GM23248 (cell line): ENCODE data around the gene STAM2. TPM values are rescaled to one million over a fixed set of nuclear protein-coding genes. Genes with fewer than 3 reads are reported as not detected.
"Not testable (repeated sequence)": the region's sequence is repeated elsewhere in the genome, so short reads cannot be mapped to it uniquely, and the experiment has no call there.

ENCODE experiments used
- DNase-seq: peaks from one replicate; pipeline ENCODE4 v3.0.0-alpha.2; 2015
- H2AFZ ChIP-seq: fragments of 200-600 bp; sonication (generic); 2 replicates; pipeline ENCODE4 v1.6.1; 2016; ENCODE audit warnings: antibody characterized with exemption
- H3F3A ChIP-seq: fragments of 200-600 bp; sonication (generic); 2 replicates; pipeline ENCODE4 v1.6.1; 2016; ENCODE audit warnings: mild to moderate bottlenecking, antibody characterized with exemption, mixed run types; ENCODE audit not compliant: insufficient read depth
- H3K27ac ChIP-seq: fragments of 200-600 bp; sonication (generic); 2 replicates; pipeline ENCODE4 v1.5.1; 2016; ENCODE audit warnings: mild to moderate bottlenecking
- H3K27me3 ChIP-seq: fragments of 200-600 bp; sonication (generic); replicated peaks from 2 replicates; pipeline ENCODE4 v1.6.1; 2016; ENCODE audit warnings: mild to moderate bottlenecking; ENCODE audit not compliant: insufficient read depth
- H3K36me3 ChIP-seq: fragments of 200-600 bp; sonication (generic); 2 replicates; pipeline ENCODE4 v1.6.1; 2016; ENCODE audit warnings: low read depth, mild to moderate bottlenecking
- H3K4me1 ChIP-seq: fragments of 200-600 bp; sonication (generic); 2 replicates; pipeline ENCODE4 v1.6.1; 2016; ENCODE audit warnings: mild to moderate bottlenecking; ENCODE audit not compliant: insufficient read depth
- H3K4me2 ChIP-seq: fragments of 200-600 bp; sonication (generic); one replicate; pipeline ENCODE4 v1.6.1; 2016; ENCODE audit warnings: mild to moderate bottlenecking; ENCODE audit not compliant: unreplicated experiment
- H3K4me3 ChIP-seq: fragments of 200-600 bp; sonication (generic); 2 replicates; pipeline ENCODE4 v1.5.1; 2016; ENCODE audit warnings: mild to moderate bottlenecking
- H3K79me2 ChIP-seq: fragments of 200-600 bp; sonication (generic); 2 replicates; pipeline ENCODE4 v1.6.1; 2016; ENCODE audit warnings: mild to moderate bottlenecking; ENCODE audit not compliant: insufficient read depth
- H3K9ac ChIP-seq: fragments of 200-600 bp; sonication (generic); 2 replicates; pipeline ENCODE4 v1.6.1; 2016; ENCODE audit warnings: mild to moderate bottlenecking
- H3K9me2 ChIP-seq: fragments of 200-600 bp; sonication (generic); 2 replicates; pipeline ENCODE4 v1.6.1; 2016; ENCODE audit warnings: mixed run types, mild to moderate bottlenecking, moderate library complexity; ENCODE audit not compliant: insufficient read depth
- H3K9me3 ChIP-seq: fragments of 200-600 bp; sonication (generic); one replicate; pipeline ENCODE4 v1.6.1; 2017; ENCODE audit warnings: low read depth
- H4K20me1 ChIP-seq: fragments of 200-600 bp; sonication (generic); 2 replicates; pipeline ENCODE4 v1.6.0; 2016; ENCODE audit not compliant: insufficient read depth
- EZH2 ChIP-seq: fragments of 200-600 bp; sonication (generic); IDR thresholded peaks from 2 replicates; pipeline ENCODE4 v1.6.1; 2018; ENCODE audit warnings: antibody characterized with exemption, mild to moderate bottlenecking; ENCODE audit not compliant: insufficient read depth, poor library complexity, severe bottlenecking
- EZH2phosphoT487 ChIP-seq: fragments of 200-600 bp; sonication (generic); IDR thresholded peaks from 2 replicates; pipeline ENCODE4 v1.6.1; 2018; ENCODE audit warnings: antibody characterized with exemption, moderate library complexity, mild to moderate bottlenecking, low read depth; ENCODE audit not compliant: insufficient read depth
- WGBS, 2 experiments: methylation state at CpG; one replicate each; pipeline ENCODE4 v1.1.6; 2015 to 2017; ENCODE audit warnings: low lambda C conversion rate in 2 of 2, low coverage in 1 of 2; ENCODE audit errors: missing lambda C conversion rate in 2 of 2; 5-methylcytosine and 5-hydroxymethylcytosine counted together
- in situ Hi-C: fragments of 300-500 bp; cut with MboI; formaldehyde crosslinking; loops from 2 replicates; pipeline ENCODE4 v1.15.0; 2020
- polyA plus RNA-seq: library from polyadenylated mRNA; unstranded; fragments of >200 nt; fragmentation: Nextera tagmentation; extraction: Ambion mirVana; gene quantifications from 2 replicates; pipeline ENCODE4 v1.2.1, GENCODE V29; 2016
- total RNA-seq: library from RNA; depleted of rRNA; stranded (reverse); fragments of >200 nt; shearing (Covaris generic); gene quantifications from 2 replicates; pipeline ENCODE4 v1.2.3, GENCODE V29; 2014

STAM2 gene
- total and polyA plus RNA-seq, 2 experiments from 2014 or later, result 14.9 to 29.6 TPM

- no peaks in the 10 kb centered on the region for H3K79me2 ChIP-seq
- H3K9ac ChIP-seq, result no peak overlapping the region
- WGBS, 2 experiments, result 77 to 88% methylated on average over 2 of the region's 2 CpGs
- 0 out of 2 replicates have a peak, but pooled peaks cover 7% of the 10 kb centered on the region for H3F3A ChIP-seq
- no peak for DNase-seq
- in situ Hi-C loops, result no loop called here
- H2AFZ ChIP-seq, result no peak overlapping the region
- no peak overlapping the region for H3K27ac ChIP-seq
- no peak overlapping the region for H3K4me2 ChIP-seq
- no peak overlapping the region for H3K4me3 ChIP-seq
- no peaks in the 10 kb centered on the region for H3K9me2 ChIP-seq
- peaks cover 2% of the 10 kb centered on the region; the same call in 1 of the 2 replicates for H3K4me1 ChIP-seq
- no peaks in the 10 kb centered on the region for H4K20me1 ChIP-seq
- H3K9me3 ChIP-seq, result no peaks in the 10 kb centered on the region
- H3K36me3 ChIP-seq, result no peaks in the 10 kb centered on the region
- H3K27me3 ChIP-seq, result peaks cover 56% of the 10 kb centered on the region
- TF ChIP-seq EZH2, result no peak
- no peak for TF ChIP-seq EZH2phosphoT487
These were observed 81.5 kb downstream of the STAM2 start for GRCh38 chr2:152094014-152094413.

- H3F3A ChIP-seq, result 0 out of 2 replicates have a peak, but pooled peaks cover 7% of the 10 kb centered on the region
- in situ Hi-C loops, result no loop called here
- no peaks in the 10 kb centered on the region for H3K9me3 ChIP-seq
- TF ChIP-seq EZH2 (no peak), EZH2phosphoT487 (no peak)
- H3K4me1 ChIP-seq, result no peaks in the 10 kb centered on the region
- 24 to 28% methylated on average over 2 of the region's 2 CpGs for WGBS, 2 experiments
- no peak overlapping the region for H3K4me2 ChIP-seq
- no peak overlapping the region for H3K9ac ChIP-seq
- DNase-seq, result no peak
- peaks cover 58% of the 10 kb centered on the region for H3K27me3 ChIP-seq
- H4K20me1 ChIP-seq, result no peaks in the 10 kb centered on the region
- no peak overlapping the region for H3K27ac ChIP-seq
- H2AFZ ChIP-seq, result no peak overlapping the region
- H3K9me2 ChIP-seq, result no peaks in the 10 kb centered on the region
- H3K4me3 ChIP-seq, result no peak overlapping the region
- H3K79me2 ChIP-seq, result no peaks in the 10 kb centered on the region
- no peaks in the 10 kb centered on the region for H3K36me3 ChIP-seq
These were observed 82.1 kb downstream of the STAM2 start for GRCh38 chr2:152093464-152093863.

GRCh38 chr2:152092095-152092494, 83.5 kb downstream of the STAM2 start:
- no peak overlapping the region for H3K9ac ChIP-seq
- H3K4me2 ChIP-seq, result no peak overlapping the region
- no peak for TF ChIP-seq EZH2phosphoT487
- TF ChIP-seq EZH2, result no peak
- H3F3A ChIP-seq, result 0 out of 2 replicates have a peak, but pooled peaks cover 5% of the 10 kb centered on the region
- no peaks in the 10 kb centered on the region for H3K36me3 ChIP-seq
- H3K9me3 ChIP-seq, result no peaks in the 10 kb centered on the region
- in situ Hi-C loops, result no loop called here
- H3K27me3 ChIP-seq, result peaks cover 52% of the 10 kb centered on the region
- no peak overlapping the region for H3K27ac ChIP-seq
- no peak for DNase-seq
- H3K4me1 ChIP-seq, result no peaks in the 10 kb centered on the region
- WGBS, 2 experiments, result 73 to 74% methylated on average over 2 of the region's 2 CpGs
- no peaks in the 10 kb centered on the region for H3K9me2 ChIP-seq
- no peaks in the 10 kb centered on the region for H3K79me2 ChIP-seq
- no peak overlapping the region for H3K4me3 ChIP-seq
- no peaks in the 10 kb centered on the region for H4K20me1 ChIP-seq
- no peak overlapping the region for H2AFZ ChIP-seq

GRCh38 chr2:152090726-152091125, 84.8 kb downstream of the STAM2 start:
- not testable (repeated sequence) for H3K4me2 ChIP-seq, H3K4me1 ChIP-seq
- WGBS, 2 experiments, result 72 to 78% methylated on average over 4 of the region's 4 CpGs

GRCh38 chr2:152089238-152089637, 86.3 kb downstream of the STAM2 start:
- no peak overlapping the region for H3K27ac ChIP-seq
- WGBS, 2 experiments, result 32 to 38% methylated on average over 2 of the region's 2 CpGs
- in situ Hi-C loops, result no loop called here
- no peaks in the 10 kb centered on the region for H3K4me1 ChIP-seq
- H3K9ac ChIP-seq, result no peak overlapping the region
- no peak for TF ChIP-seq EZH2phosphoT487
- TF ChIP-seq EZH2, result no peak
- H3K36me3 ChIP-seq, result no peaks in the 10 kb centered on the region
- H3K4me3 ChIP-seq, result no peak overlapping the region
- H3K4me2 ChIP-seq, result no peak overlapping the region
- no peaks in the 10 kb centered on the region for H3F3A ChIP-seq
- DNase-seq, result no peak
- H3K79me2 ChIP-seq, result no peaks in the 10 kb centered on the region
- no peaks in the 10 kb centered on the region for H3K9me2 ChIP-seq
- H3K27me3 ChIP-seq, result peaks cover 24% of the 10 kb centered on the region; the same call in 1 of the 2 replicates
- H2AFZ ChIP-seq, result no peak overlapping the region
- H3K9me3 ChIP-seq, result no peaks in the 10 kb centered on the region
- H4K20me1 ChIP-seq, result no peaks in the 10 kb centered on the region

More at GRCh38 chr2:152090726-152091125, 84.8 kb downstream of the STAM2 start:
- H3K9me3 ChIP-seq, H3K79me2 ChIP-seq, H3K9ac ChIP-seq, H3K4me3 ChIP-seq, DNase-seq, H3K36me3 ChIP-seq, H4K20me1 ChIP-seq, H3K27ac ChIP-seq, in situ Hi-C loops, H3K9me2 ChIP-seq, H3F3A ChIP-seq, H2AFZ ChIP-seq: not testable (repeated sequence)
- peaks cover 38% of the 10 kb centered on the region for H3K27me3 ChIP-seq
